HCT116 (cell line): Measurements from ENCODE around the gene NMS.

Experiments used
- SP1 ChIP-seq: IDR thresholded peaks from 2 replicates; pipeline ENCODE4 v1.6.1; 2012; ENCODE audit warnings: low read depth
- TF ChIP-seq, protein P1 (sequence below), 3 experiments: fragments of 200-600 bp in 1 of 3; sonication (generic) in 1 of 3; IDR thresholded peaks in 2 of 3; conservative IDR thresholded peaks in 1 of 3; 2 replicates each; pipeline ENCODE4 v1.5.1; 2012 to 2017; ENCODE audit warnings: low read depth in 2 of 3, low read length in 2 of 3, antibody characterized with exemption in 1 of 3, borderline replicate concordance in 1 of 3, control low read depth in 1 of 3, mild to moderate bottlenecking in 1 of 3, mixed read lengths in 1 of 3, mixed run types in 1 of 3, moderate library complexity in 1 of 3; ENCODE audit not compliant: insufficient read depth in 1 of 3
- TF ChIP-seq, protein P2 (sequence below): IDR thresholded peaks from 2 replicates; pipeline ENCODE4 v1.6.1; 2012
- TF ChIP-seq, protein P3 (sequence below): IDR thresholded peaks from 2 replicates; pipeline ENCODE4 v1.6.1; 2012

DNA sequence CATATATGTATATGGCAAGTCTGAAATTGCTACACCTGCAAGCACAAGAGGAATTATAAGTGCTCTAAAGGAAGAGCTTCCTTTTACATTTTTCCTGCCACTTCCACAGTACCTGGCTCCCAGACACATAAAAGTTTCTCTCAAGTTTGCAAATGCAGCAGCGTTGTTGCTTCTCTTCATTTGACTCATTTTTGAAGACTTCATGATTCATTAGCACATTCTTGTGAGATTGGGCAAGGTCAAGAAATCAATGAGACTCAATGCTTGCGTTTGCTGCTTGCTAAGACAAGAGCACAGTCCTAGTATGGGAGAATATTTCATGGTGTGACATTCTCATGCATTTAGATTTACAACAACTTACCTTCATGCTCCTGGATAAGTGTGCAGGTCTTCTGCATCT is 49.9 kb downstream of the NMS start:
- TF ChIP-seq, protein P1, sequence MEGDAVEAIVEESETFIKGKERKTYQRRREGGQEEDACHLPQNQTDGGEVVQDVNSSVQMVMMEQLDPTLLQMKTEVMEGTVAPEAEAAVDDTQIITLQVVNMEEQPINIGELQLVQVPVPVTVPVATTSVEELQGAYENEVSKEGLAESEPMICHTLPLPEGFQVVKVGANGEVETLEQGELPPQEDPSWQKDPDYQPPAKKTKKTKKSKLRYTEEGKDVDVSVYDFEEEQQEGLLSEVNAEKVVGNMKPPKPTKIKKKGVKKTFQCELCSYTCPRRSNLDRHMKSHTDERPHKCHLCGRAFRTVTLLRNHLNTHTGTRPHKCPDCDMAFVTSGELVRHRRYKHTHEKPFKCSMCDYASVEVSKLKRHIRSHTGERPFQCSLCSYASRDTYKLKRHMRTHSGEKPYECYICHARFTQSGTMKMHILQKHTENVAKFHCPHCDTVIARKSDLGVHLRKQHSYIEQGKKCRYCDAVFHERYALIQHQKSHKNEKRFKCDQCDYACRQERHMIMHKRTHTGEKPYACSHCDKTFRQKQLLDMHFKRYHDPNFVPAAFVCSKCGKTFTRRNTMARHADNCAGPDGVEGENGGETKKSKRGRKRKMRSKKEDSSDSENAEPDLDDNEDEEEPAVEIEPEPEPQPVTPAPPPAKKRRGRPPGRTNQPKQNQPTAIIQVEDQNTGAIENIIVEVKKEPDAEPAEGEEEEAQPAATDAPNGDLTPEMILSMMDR (IDR thresholded peaks at IDR 0.05 in 2 of 3, conservative IDR thresholded peaks at IDR 0.05 in 1 of 3; ENCODE audit: borderline replicate concordance in 1 of 3, insufficient read depth in 1 of 3, low read depth in 2 of 3, low read length in 2 of 3): no peak
- no peak for TF ChIP-seq SP1
- TF ChIP-seq, protein P2, sequence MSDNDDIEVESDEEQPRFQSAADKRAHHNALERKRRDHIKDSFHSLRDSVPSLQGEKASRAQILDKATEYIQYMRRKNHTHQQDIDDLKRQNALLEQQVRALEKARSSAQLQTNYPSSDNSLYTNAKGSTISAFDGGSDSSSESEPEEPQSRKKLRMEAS: no peak
- TF ChIP-seq, protein P3, sequence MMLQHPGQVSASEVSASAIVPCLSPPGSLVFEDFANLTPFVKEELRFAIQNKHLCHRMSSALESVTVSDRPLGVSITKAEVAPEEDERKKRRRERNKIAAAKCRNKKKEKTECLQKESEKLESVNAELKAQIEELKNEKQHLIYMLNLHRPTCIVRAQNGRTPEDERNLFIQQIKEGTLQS: no peak
